HG02981 (cell line): ENCODE measurements around the gene ADGRE2.

Experiments
- ATAC-seq: cut with Tn5 transposase; IDR thresholded peaks from one replicate; pipeline ENCODE4 v1.9.1; 2021; ENCODE audit warnings: mild to moderate bottlenecking, moderate library complexity; ENCODE audit not compliant: unreplicated experiment

ADGRE2 gene

GRCh38 chr19:14748601-14749000, 29.8 kb downstream of the ADGRE2 start:
- ATAC-seq = no peak

GRCh38 chr19:14746886-14747285, 31.5 kb downstream of the ADGRE2 start:
- ATAC-seq = no peak

- ATAC-seq = no peak
These were observed 42.4 kb downstream of the ADGRE2 start for GRCh38 chr19:14735915-14736314.

- ATAC-seq = no peak
These were observed 44.8 kb downstream of the ADGRE2 start for GRCh38 chr19:14733574-14733973.

GRCh38 chr19:14732510-14732909, 45.9 kb downstream of the ADGRE2 start:
- ATAC-seq = no peak

GRCh38 chr19:14731200-14731599, 47.2 kb downstream of the ADGRE2 start:
- no peak for ATAC-seq

- no peak for ATAC-seq
These were observed 49.8 kb downstream of the ADGRE2 start for GRCh38 chr19:14728595-14728994.

- no peak for ATAC-seq
These were observed 56.2 kb downstream of the ADGRE2 start for GRCh38 chr19:14722127-14722526.

GRCh38 chr19:14719162-14719561, 59.2 kb downstream of the ADGRE2 start:
- ATAC-seq = no peak

GRCh38 chr19:14718522-14719116, 59.7 kb downstream of the ADGRE2 start:
- no peak for ATAC-seq

- no peak for ATAC-seq
These were observed 62.5 kb downstream of the ADGRE2 start for GRCh38 chr19:14715841-14716240.

GRCh38 chr19:14704450-14704849, 73.9 kb downstream of the ADGRE2 start:
- ATAC-seq = no peak

- ATAC-seq = no peak
These were observed 74.5 kb downstream of the ADGRE2 start for GRCh38 chr19:14703833-14704232.

GRCh38 chr19:14700711-14701375, 77.5 kb downstream of the ADGRE2 start:
- ATAC-seq = no peak

GRCh38 chr19:14699641-14700040, 78.7 kb downstream of the ADGRE2 start:
- no peak for ATAC-seq

GRCh38 chr19:14695471-14695870, 82.9 kb downstream of the ADGRE2 start:
- no peak for ATAC-seq

GRCh38 chr19:14694641-14695266, 83.6 kb downstream of the ADGRE2 start:
- ATAC-seq = no peak

- ATAC-seq = peak; percentile 80
These were observed 88.5 kb downstream of the ADGRE2 start, which contains the start of gene ZNF333 for GRCh38 chr19:14689598-14690503. TSS of gene ZNF333 (plus strand) at chr19:14690048. CDS start at chr19:14693492, 3,444 bp downstream.

- no peak for ATAC-seq
These were observed 91.9 kb downstream of the ADGRE2 start for GRCh38 chr19:14686411-14686810.

GRCh38 chr19:14683439-14683838, 94.9 kb downstream of the ADGRE2 start:
- no peak for ATAC-seq
